Measurements from ENCODE around the gene OTUD5. TPM values are rescaled to one million over a fixed set of nuclear protein-coding genes. Genes with fewer than 3 reads are reported as not detected.

OTUD5 gene
- total RNA-seq, 4 donors from 2014 or later: 39.4 to 96.9 (median 40.6) TPM

GRCh38 chrX:48897625-48898306 lies 59.6 kb downstream of the OTUD5 start, which contains the start of the genes PQBP1 and TIMM17B:
TSS of gene PQBP1 (plus strand) at chrX:48897930. CDS start at chrX:48898510, 580 bp downstream.
TSS of gene TIMM17B (minus strand) at chrX:48897768. CDS start at chrX:48897749, 19 bp downstream.
- in situ Hi-C loops (cut with MboI; ENCODE audit: low pct_ligation_motif_present in 1 of 4, low pct_unique_long_range_greater_than_20kb in 1 of 4, low sequenced_read_pairs in 3 of 4) (no loop called here), intact Hi-C loops (cut with DNase I; ENCODE audit: low total_unique reads) (no loop called here)
- 47% methylated on average over 49 of the region's 49 CpGs; no CpG with 5 or more reads in 1 of the 2 donors for WGBS, 2 donors (ENCODE audit: low coverage in 1 of 2)
- H3K4me3 ChIP-seq: peak within 1 kb of the TSS; percentile 56 to 79 (median 68)
- TF ChIP-seq EP300 (IDR thresholded peaks at IDR 0.05; ENCODE audit: low read depth) (no peak), CTCF (IDR thresholded peaks at IDR 0.05) (no peak), POLR2A (IDR thresholded peaks at IDR 0.05) (peak; percentile 80), POLR2AphosphoS5 (IDR thresholded peaks at IDR 0.05) (peak; percentile 84 to 89 (median 89))
- peaks cover 0 to 21% (median 3%) of the 10 kb centered on the region in 4 donors for H3K4me1 ChIP-seq
- no peaks in the 10 kb centered on the region for H3K9me3 ChIP-seq
- peak; percentile 91 for DNase-seq
- H3K36me3 ChIP-seq: peaks cover 0 to 3% (median 0%) of the 10 kb centered on the region in 4 donors
- H3K27ac ChIP-seq: peak within 1 kb of the TSS; percentile 94 to 99 (median 99)
- H3K27me3 ChIP-seq: no peaks in the 10 kb centered on the region

DNA sequence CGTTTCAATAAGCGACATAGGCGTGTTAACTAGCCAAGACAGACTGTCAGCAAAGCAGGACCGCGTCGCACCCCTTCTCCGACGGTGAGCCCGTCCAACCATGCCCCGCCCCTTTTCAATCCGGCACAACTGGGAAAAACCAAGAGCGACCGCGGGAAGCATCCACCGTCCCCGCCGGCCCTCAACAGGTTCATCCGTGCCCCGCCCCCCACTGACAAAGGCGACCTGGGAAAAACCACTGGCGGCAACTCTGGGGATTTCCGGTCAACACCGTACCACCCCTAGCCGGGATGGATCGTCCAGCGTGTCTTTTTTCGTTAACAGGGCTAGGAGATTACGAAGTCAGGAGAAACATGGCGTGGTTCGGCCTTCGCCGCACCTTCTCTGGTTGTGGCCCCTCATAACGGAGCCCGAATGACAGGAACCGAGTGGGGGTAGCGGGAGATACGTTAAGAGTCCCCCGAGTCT lies 60.2 kb downstream of the OTUD5 start:
- TF ChIP-seq CTCF (IDR thresholded peaks at IDR 0.05) (no peak), EP300 (IDR thresholded peaks at IDR 0.05; ENCODE audit: low read depth) (no peak), POLR2A (IDR thresholded peaks at IDR 0.05) (no peak), POLR2AphosphoS5 (IDR thresholded peaks at IDR 0.05) (no peak)
- in situ Hi-C loops (cut with MboI; ENCODE audit: low pct_ligation_motif_present in 1 of 4, low pct_unique_long_range_greater_than_20kb in 1 of 4, low sequenced_read_pairs in 3 of 4) (no loop called here), intact Hi-C loops (cut with DNase I; ENCODE audit: low total_unique reads) (no loop called here)
- Histone ChIP-seq H3K36me3 (no peaks in the 10 kb centered on the region), H3K27me3 (no peaks in the 10 kb centered on the region), H3K4me1 (peaks cover 0 to 23% (median 5%) of the 10 kb centered on the region in 4 donors), H3K4me3 (peak overlapping the region; percentile 56 to 79 (median 68)), H3K27ac (peak overlapping the region; percentile 94 to 99 (median 99)), H3K9me3 (no peaks in the 10 kb centered on the region)
- peak; percentile 85 for DNase-seq
- 55% methylated on average over 38 of the region's 38 CpGs; no CpG with 5 or more reads in 1 of the 2 donors for WGBS, 2 donors (ENCODE audit: low coverage in 1 of 2)

GRCh38 chrX:48896611-48897011 lies 60.8 kb downstream of the OTUD5 start:
- H3K27me3 ChIP-seq: no peaks in the 10 kb centered on the region
- WGBS, 2 donors (ENCODE audit: low coverage in 1 of 2): 64% methylated on average over 9 of the region's 9 CpGs; no CpG with 5 or more reads in 1 of the 2 donors
- no peak for DNase-seq
- H3K4me1 ChIP-seq: peaks cover 0 to 28% (median 9%) of the 10 kb centered on the region in 4 donors
- in situ Hi-C loops (cut with MboI; ENCODE audit: low pct_ligation_motif_present in 1 of 4, low pct_unique_long_range_greater_than_20kb in 1 of 4, low sequenced_read_pairs in 3 of 4) (no loop called here), intact Hi-C loops (cut with DNase I; ENCODE audit: low total_unique reads) (no loop called here)
- peak overlapping the region; percentile 94 to 99 (median 99) for H3K27ac ChIP-seq
- no peaks in the 10 kb centered on the region for H3K36me3 ChIP-seq
- peak overlapping the region; percentile 56 to 79 (median 68) for H3K4me3 ChIP-seq
- TF ChIP-seq CTCF (IDR thresholded peaks at IDR 0.05) (no peak), POLR2A (IDR thresholded peaks at IDR 0.05) (no peak), POLR2AphosphoS5 (IDR thresholded peaks at IDR 0.05) (no peak), EP300 (IDR thresholded peaks at IDR 0.05; ENCODE audit: low read depth) (no peak)
- no peaks in the 10 kb centered on the region for H3K9me3 ChIP-seq

DNA sequence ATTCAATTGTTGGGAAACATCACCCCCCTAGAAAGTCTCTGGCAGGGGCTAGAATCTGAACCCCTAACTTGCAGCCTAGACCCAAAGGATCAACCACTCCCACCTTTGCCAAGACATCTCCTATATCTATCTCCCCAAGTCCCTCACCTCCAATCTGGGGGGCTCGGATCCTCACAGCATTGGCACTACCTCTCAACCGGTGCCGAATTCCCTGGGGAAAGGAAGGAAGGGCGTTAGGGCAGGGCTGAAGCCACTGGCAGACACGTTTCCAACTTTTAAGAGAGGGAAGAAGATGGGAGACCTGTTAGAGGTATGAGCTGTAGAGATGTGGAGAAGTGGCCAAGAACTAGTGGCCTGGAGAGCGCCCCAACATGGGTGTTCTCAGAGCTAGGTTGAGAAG lies 62.5 kb downstream of the OTUD5 start:
- Histone ChIP-seq H3K4me1 (peaks cover 0 to 33% (median 9%) of the 10 kb centered on the region in 4 donors), H3K27me3 (no peaks in the 10 kb centered on the region), H3K27ac (no peak overlapping the region), H3K4me3 (no peak overlapping the region), H3K36me3 (no peaks in the 10 kb centered on the region), H3K9me3 (no peaks in the 10 kb centered on the region)
- 78% methylated on average over 6 of the region's 6 CpGs; no CpG with 5 or more reads in 1 of the 2 donors for WGBS, 2 donors (ENCODE audit: low coverage in 1 of 2)
- no peak for DNase-seq
- TF ChIP-seq CTCF (IDR thresholded peaks at IDR 0.05) (no peak), POLR2AphosphoS5 (IDR thresholded peaks at IDR 0.05) (no peak), POLR2A (IDR thresholded peaks at IDR 0.05) (no peak), EP300 (IDR thresholded peaks at IDR 0.05; ENCODE audit: low read depth) (no peak)
- in situ Hi-C loops (cut with MboI; ENCODE audit: low pct_ligation_motif_present in 1 of 4, low pct_unique_long_range_greater_than_20kb in 1 of 4, low sequenced_read_pairs in 3 of 4) (no loop called here), intact Hi-C loops (cut with DNase I; ENCODE audit: low total_unique reads) (no loop called here)
